ENCODE data around the gene GFRA1. TPM values are rescaled to one million over a fixed set of nuclear protein-coding genes. Genes with fewer than 3 reads are reported as not detected.

GFRA1 gene
- total and polyA plus RNA-seq, 2 of the 4 experiments (the other 2 are of a cell fraction) = 9.1 to 9.3 TPM

GRCh38 chr10:116296291-116296721, 23.3 kb upstream of the GFRA1 start:
- Histone ChIP-seq H4K20me1 (ENCODE audit: insufficient read depth, low read length) (no peaks in the 10 kb centered on the region), H2BK20ac (ENCODE audit: low read depth, low read length) (no peak overlapping the region), H3K4me3 (ENCODE audit: insufficient read depth, low read depth, low read length) (no peak overlapping the region), H2BK120ac (ENCODE audit: low read depth, low read length) (no peak overlapping the region), H4K5ac (ENCODE audit: low read depth, low read length) (no peak overlapping the region), H3K4ac (ENCODE audit: low read depth, low read length) (no peak overlapping the region), H3K9ac (ENCODE audit: low read depth, low read length) (no peak overlapping the region), H2AK9ac (replicated peaks; ENCODE audit: low read depth, low read length, poor library complexity) (no peak overlapping the region), H4K91ac (ENCODE audit: insufficient read depth, low read depth, low read length) (no peak overlapping the region), H3K4me1 (ENCODE audit: control insufficient read depth, insufficient read depth, low read length) (no peaks in the 10 kb centered on the region), H3K27me3 (ENCODE audit: control insufficient read depth, insufficient read depth, low read length) (no peaks in the 10 kb centered on the region), H3K9me3 (ENCODE audit: control insufficient read depth, insufficient read depth, low read length) (no peaks in the 10 kb centered on the region), H2AFZ (replicated peaks; ENCODE audit: low read length, poor library complexity) (no peak overlapping the region), H4K8ac (ENCODE audit: low read depth in 2 of 2, low read length in 2 of 2) (no peak overlapping the region), H3K79me1 (ENCODE audit: low read depth in 1 of 2, low read length in 2 of 2) (no peaks in the 10 kb centered on the region), H3K18ac (ENCODE audit: low read depth, low read length) (no peak overlapping the region), H2BK15ac (ENCODE audit: low read depth, low read length) (no peak overlapping the region), H3K27ac (ENCODE audit: insufficient read depth, low read length) (no peak overlapping the region), H3K14ac (replicated peaks; ENCODE audit: low read depth, low read length) (no peak overlapping the region), H3K36me3 (ENCODE audit: control insufficient read depth, insufficient read depth, low read length) (no peaks in the 10 kb centered on the region), H3K4me2 (ENCODE audit: low read depth, low read length) (no peak overlapping the region), H2BK5ac (ENCODE audit: low read depth, low read length, poor library complexity, severe bottlenecking) (no peak overlapping the region), H3K9me1 (ENCODE audit: insufficient read depth, low read length) (no peaks in the 10 kb centered on the region), H3K56ac (ENCODE audit: extremely low read depth, insufficient read depth, low read length) (no peak overlapping the region), H2AK5ac (ENCODE audit: low read depth, low read length) (no peak overlapping the region), H3K23ac (ENCODE audit: low read depth, low read length) (no peak overlapping the region)
- WGBS, 2 experiments (ENCODE audit: extremely low coverage in 2 of 2, insufficient read length in 1 of 2) = 32% methylated on average over 7 of the region's 7 CpGs; no CpG with 5 or more reads in 1 of the 2 experiments
- ATAC-seq (ENCODE audit: low read depth) (no peak), DNase-seq (no peak)
- BruUV-seq (replicated peaks) = no TSS peak
- in situ Hi-C loops (cut with MboI; ENCODE audit: low sequenced_read_pairs) = no loop called here
- POLR2A ChIA-PET (ENCODE audit: unreplicated experiment) = no interaction called here
- intact Hi-C loops (cut with micrococcal nuclease) = no loop called here
- CTCF ChIA-PET = no interaction called here
- dilution Hi-C loops (cut with HindIII; ENCODE audit: low sequenced_read_pairs, unreplicated experiment) = no loop called here
- TF ChIP-seq POLR2A (IDR thresholded peaks at IDR 0.05; ENCODE audit: low read depth, low read length) = no peak
- no peak for TF ChIP-seq MAFK (IDR thresholded peaks at IDR 0.05; ENCODE audit: low read depth, low read length)
- no peak for TF ChIP-seq MAZ (IDR thresholded peaks at IDR 0.05; ENCODE audit: borderline replicate concordance, low read depth, low read length)
- no peak for TF ChIP-seq NFE2L2 (IDR thresholded peaks at IDR 0.05; ENCODE audit: low read depth, low read length)
- TF ChIP-seq FOS (IDR thresholded peaks at IDR 0.05; ENCODE audit: low read depth, low read length) = no peak
- TF ChIP-seq MXI1 (IDR thresholded peaks at IDR 0.05; ENCODE audit: borderline replicate concordance, low read depth, low read length) = no peak
- no peak for TF ChIP-seq RAD21 (IDR thresholded peaks at IDR 0.05; ENCODE audit: low read length)
- TF ChIP-seq USF2 (IDR thresholded peaks at IDR 0.05; ENCODE audit: low read depth, low read length) = no peak
- no peak for TF ChIP-seq ELK1 (IDR thresholded peaks at IDR 0.05; ENCODE audit: borderline replicate concordance, low read depth, low read length)
- no peak for TF ChIP-seq BHLHE40 (IDR thresholded peaks at IDR 0.05; ENCODE audit: low read depth, low read length)
- TF ChIP-seq RCOR1 (IDR thresholded peaks at IDR 0.05; ENCODE audit: insufficient replicate concordance, low read length) = no peak
- TF ChIP-seq SMC3 (IDR thresholded peaks at IDR 0.05; ENCODE audit: low read depth, low read length) = no peak
- TF ChIP-seq RFX5 (IDR thresholded peaks at IDR 0.05; ENCODE audit: low read depth, low read length) = no peak
- no peak for TF ChIP-seq CTCF (conservative IDR thresholded peaks at IDR 0.05; ENCODE audit: low read depth, low read length)
- TF ChIP-seq CHD1 (IDR thresholded peaks at IDR 0.05; ENCODE audit: low read depth, low read length) = no peak
- no peak for TF ChIP-seq CEBPB (IDR thresholded peaks at IDR 0.05; ENCODE audit: low read depth, low read length)
